ENCODE results near the gene FEZF1. TPM values are rescaled to one million over a fixed set of nuclear protein-coding genes. Genes with fewer than 3 reads are reported as not detected.
A peak's percentile ranks its signal among the peaks of the same experiment; 100 is the strongest.

The FEZF1 gene
- total RNA-seq, 2 donors from 2014 or later, result 0.22 TPM; not detected in 1

DNA sequence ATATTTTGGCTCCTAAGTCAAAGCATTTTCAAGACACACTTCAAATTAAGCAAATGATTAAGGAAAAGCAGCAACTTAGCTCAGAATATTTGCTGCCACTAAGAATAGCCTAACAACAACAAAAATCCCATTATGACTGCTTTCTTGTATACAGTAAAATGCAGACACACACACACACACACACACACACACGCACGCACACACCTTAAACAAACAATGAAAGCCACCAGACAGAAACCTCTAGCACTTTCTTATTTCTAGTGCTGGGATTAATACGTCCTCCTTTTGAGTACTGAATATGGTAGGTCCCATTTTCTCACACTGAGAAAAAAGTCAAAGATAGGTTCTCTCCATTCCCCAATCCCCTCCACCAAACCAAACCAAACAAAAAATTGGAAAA, 23.4 kb upstream of the FEZF1 start:
- H3K9me3 Mint-ChIP-seq, result no peaks in the 10 kb centered on the region
- no peaks in the 10 kb centered on the region for H3K27me3 Mint-ChIP-seq (ENCODE audit: insufficient read depth)
- H3K27ac Mint-ChIP-seq, result no peak overlapping the region
- peaks cover 19% of the 10 kb centered on the region for H3K4me1 Mint-ChIP-seq
- TF ChIP-seq, protein P1, sequence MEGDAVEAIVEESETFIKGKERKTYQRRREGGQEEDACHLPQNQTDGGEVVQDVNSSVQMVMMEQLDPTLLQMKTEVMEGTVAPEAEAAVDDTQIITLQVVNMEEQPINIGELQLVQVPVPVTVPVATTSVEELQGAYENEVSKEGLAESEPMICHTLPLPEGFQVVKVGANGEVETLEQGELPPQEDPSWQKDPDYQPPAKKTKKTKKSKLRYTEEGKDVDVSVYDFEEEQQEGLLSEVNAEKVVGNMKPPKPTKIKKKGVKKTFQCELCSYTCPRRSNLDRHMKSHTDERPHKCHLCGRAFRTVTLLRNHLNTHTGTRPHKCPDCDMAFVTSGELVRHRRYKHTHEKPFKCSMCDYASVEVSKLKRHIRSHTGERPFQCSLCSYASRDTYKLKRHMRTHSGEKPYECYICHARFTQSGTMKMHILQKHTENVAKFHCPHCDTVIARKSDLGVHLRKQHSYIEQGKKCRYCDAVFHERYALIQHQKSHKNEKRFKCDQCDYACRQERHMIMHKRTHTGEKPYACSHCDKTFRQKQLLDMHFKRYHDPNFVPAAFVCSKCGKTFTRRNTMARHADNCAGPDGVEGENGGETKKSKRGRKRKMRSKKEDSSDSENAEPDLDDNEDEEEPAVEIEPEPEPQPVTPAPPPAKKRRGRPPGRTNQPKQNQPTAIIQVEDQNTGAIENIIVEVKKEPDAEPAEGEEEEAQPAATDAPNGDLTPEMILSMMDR (conservative IDR thresholded peaks at IDR 0.05), result no peak
- Histone ChIP-seq H3K4me1 (ENCODE audit: control insufficient read depth, insufficient read depth, low read length) (no peaks in the 10 kb centered on the region), H3K27me3 (ENCODE audit: control insufficient read depth, insufficient read depth, low read length, poor library complexity, severe bottlenecking) (no peaks in the 10 kb centered on the region), H3K4me3 (ENCODE audit: low read length) (no peak overlapping the region), H3K27ac (ENCODE audit: low read depth, low read length) (no peak overlapping the region), H3K9me3 (ENCODE audit: control insufficient read depth, low read length) (no peaks in the 10 kb centered on the region), H3K36me3 (ENCODE audit: control insufficient read depth, insufficient read depth, low read length) (no peaks in the 10 kb centered on the region), H3K9ac (ENCODE audit: extremely low read depth, low read length, poor library complexity, severe bottlenecking) (no peak overlapping the region)
- DNase-seq, result no peak
- no peak overlapping the region for H3K4me3 Mint-ChIP-seq
- H3K36me3 Mint-ChIP-seq (ENCODE audit: low read depth), result no peaks in the 10 kb centered on the region
- WGBS, 2 experiments (ENCODE audit: insufficient coverage in 1 of 2, insufficient read length in 1 of 2), result 54% methylated on average over 2 of the region's 3 CpGs; no CpG with 5 or more reads in 1 of the 2 experiments

DNA sequence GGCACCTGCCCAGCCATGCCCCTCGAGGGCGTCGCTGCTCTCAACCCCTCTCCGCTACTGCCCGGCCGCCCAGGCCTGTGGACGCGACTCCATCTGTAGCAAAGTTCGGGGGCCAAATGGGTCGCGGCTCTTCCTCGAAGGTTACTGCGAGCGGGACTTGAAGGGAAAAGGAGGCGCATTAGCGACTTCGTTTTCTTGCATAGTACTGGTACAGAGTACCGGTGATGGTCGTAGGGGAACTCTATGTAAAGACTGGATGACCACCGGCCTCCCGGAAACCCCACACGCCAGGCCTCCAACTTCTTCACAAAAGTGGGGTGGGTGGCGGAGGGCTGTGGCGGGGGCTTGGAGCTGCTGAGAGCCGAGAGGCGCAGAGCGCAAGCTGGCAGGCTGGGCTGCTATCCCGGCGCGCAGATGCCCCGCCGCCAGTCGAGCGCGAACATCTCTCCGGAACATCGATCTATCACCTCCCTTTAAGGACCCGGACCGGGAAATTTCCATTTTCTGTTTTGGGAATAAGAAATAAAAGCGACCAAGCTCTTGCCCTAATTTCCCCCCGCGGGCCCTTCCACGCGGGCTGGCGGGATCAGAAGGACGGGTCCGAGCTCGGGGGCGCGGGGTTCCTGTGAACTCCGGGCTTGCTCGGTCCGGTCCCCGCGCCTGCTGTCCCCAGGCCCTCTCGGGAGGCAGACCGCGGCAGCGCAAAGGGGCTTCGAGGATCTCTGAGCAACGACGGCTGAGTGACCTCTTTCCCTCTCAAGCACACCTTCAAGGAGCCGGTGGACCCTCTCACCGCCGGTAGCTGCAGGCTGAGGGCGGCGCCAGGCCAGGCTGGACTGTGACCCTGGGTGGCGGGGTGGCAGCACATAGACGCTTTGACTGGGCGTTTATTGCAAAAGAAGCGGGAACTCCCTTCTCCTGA, 12.2 kb upstream of the FEZF1 start:
- H3K27me3 Mint-ChIP-seq (ENCODE audit: insufficient read depth), result peaks cover 91% of the 10 kb centered on the region
- WGBS, 2 experiments (ENCODE audit: insufficient coverage in 1 of 2, insufficient read length in 1 of 2), result 3% methylated on average over 11 to 71 of the region's 71 CpGs
- Histone ChIP-seq H3K27me3 (ENCODE audit: control insufficient read depth, insufficient read depth, low read length, poor library complexity, severe bottlenecking) (peaks cover 90% of the 10 kb centered on the region), H3K36me3 (ENCODE audit: control insufficient read depth, insufficient read depth, low read length) (no peaks in the 10 kb centered on the region), H3K4me1 (ENCODE audit: control insufficient read depth, insufficient read depth, low read length) (no peaks in the 10 kb centered on the region), H3K9me3 (ENCODE audit: control insufficient read depth, low read length) (no peaks in the 10 kb centered on the region), H3K4me3 (ENCODE audit: low read length) (peak overlapping the region; percentile 64), H3K27ac (ENCODE audit: low read depth, low read length) (no peak overlapping the region), H3K9ac (ENCODE audit: extremely low read depth, low read length, poor library complexity, severe bottlenecking) (no peak overlapping the region)
- H3K9me3 Mint-ChIP-seq, result no peaks in the 10 kb centered on the region
- no peak overlapping the region for H3K27ac Mint-ChIP-seq
- peak; percentile 82 for DNase-seq
- H3K4me3 Mint-ChIP-seq, result peak overlapping the region; percentile 45
- TF ChIP-seq, protein P1 (conservative IDR thresholded peaks at IDR 0.05), result no peak
- peaks cover 6% of the 10 kb centered on the region for H3K4me1 Mint-ChIP-seq
- no peaks in the 10 kb centered on the region for H3K36me3 Mint-ChIP-seq (ENCODE audit: low read depth)

DNA sequence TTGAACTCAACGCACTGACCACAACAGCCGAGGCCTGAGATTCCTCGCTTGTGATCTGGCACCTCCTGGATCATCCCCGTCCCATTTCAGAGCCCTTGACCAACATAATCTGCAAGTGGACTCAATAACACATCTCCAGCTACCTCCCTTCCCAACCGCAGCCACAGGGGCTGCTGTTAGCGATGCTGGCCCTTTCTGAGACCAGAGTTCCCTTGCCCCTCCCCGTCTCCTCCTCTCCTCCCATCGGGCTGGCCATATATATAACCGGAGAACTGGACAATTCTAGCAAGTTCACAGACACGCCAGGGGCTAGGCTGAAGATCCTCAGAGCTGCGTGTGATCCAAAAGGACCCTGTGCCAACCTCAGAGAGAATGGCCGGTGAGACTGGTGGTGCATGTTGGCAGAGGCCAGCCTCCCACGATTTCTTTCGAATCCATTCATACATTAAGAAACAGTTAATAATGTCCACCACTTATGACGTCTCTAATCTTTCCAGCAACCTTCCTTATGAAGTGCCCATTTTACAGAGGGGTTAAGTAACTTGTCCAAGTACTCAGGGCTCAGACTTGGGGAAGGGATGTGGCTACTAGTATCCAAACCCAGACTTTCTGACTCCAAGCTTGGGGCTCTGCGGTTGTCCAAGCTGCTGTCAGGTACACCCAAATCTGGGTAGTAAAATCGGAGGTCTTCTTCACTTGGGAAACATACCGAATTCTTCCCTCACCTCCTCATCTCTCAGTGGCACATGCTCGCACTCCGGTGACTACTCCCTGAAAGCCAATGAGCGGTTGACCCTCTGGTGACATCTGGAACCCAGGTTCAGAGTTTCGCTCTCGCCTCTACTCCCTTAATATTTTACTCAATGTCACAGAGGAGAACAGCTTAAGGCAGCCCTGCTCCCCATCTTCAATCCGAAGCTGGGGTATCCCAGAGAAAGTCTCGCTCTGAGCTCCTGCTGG, 11.2 kb upstream of the FEZF1 start:
- peaks cover 99% of the 10 kb centered on the region for H3K27me3 ChIP-seq (ENCODE audit: control insufficient read depth, insufficient read depth, low read length, poor library complexity, severe bottlenecking)
- no peaks in the 10 kb centered on the region for H3K36me3 ChIP-seq (ENCODE audit: control insufficient read depth, insufficient read depth, low read length)
- peaks cover 95% of the 10 kb centered on the region for H3K27me3 Mint-ChIP-seq (ENCODE audit: insufficient read depth)
- H3K36me3 Mint-ChIP-seq (ENCODE audit: low read depth), result no peaks in the 10 kb centered on the region
- TF ChIP-seq, protein P1 (conservative IDR thresholded peaks at IDR 0.05), result no peak
- WGBS, 2 experiments (ENCODE audit: insufficient coverage in 1 of 2, insufficient read length in 1 of 2), result 16 to 18% methylated on average over 16 to 25 of the region's 25 CpGs
- H3K9me3 Mint-ChIP-seq, result no peaks in the 10 kb centered on the region
- peaks cover 12% of the 10 kb centered on the region for H3K4me1 Mint-ChIP-seq
- H3K4me1 ChIP-seq (ENCODE audit: control insufficient read depth, insufficient read depth, low read length), result no peaks in the 10 kb centered on the region
- H3K9me3 ChIP-seq (ENCODE audit: control insufficient read depth, low read length), result no peaks in the 10 kb centered on the region
- H3K9ac ChIP-seq (ENCODE audit: extremely low read depth, low read length, poor library complexity, severe bottlenecking), result no peak overlapping the region
- H3K4me3 Mint-ChIP-seq, result peak overlapping the region; percentile 45
- H3K4me3 ChIP-seq (ENCODE audit: low read length), result peak overlapping the region; percentile 64
- DNase-seq, result peak; percentile 71
- H3K27ac Mint-ChIP-seq, result no peak overlapping the region
- no peak overlapping the region for H3K27ac ChIP-seq (ENCODE audit: low read depth, low read length)
